DND-41 (cell line): ENCODE results near the gene PI16.
A peak's percentile ranks its signal among the peaks of the same experiment; 100 is the strongest.

Source experiments
- ATAC-seq: fragments of 200-7000 bp; cut with Tn5 transposase; 3 replicates; pipeline ENCODE4 v1.9.1; 2021; ENCODE audit warnings: low read depth; ENCODE audit not compliant: insufficient read depth
- DNase-seq: peaks from one replicate; pipeline ENCODE4 v3.0.0-alpha.2; 2020
- H2AFZ ChIP-seq: 2 replicates; pipeline ENCODE4 v1.6.0; 2012; ENCODE audit warnings: low read depth, low read length
- H3K27ac ChIP-seq: 2 replicates; pipeline ENCODE4 v1.5.1; 2012; ENCODE audit warnings: low read length, inconsistent platforms
- H3K27me3 ChIP-seq: fragments of 200-600 bp; sonication (generic); 2 replicates; pipeline ENCODE4 v1.6.0; 2012; ENCODE audit warnings: low read length, mild to moderate bottlenecking, inconsistent platforms; ENCODE audit not compliant: insufficient read depth, poor library complexity
- H3K36me3 ChIP-seq: 2 replicates; pipeline ENCODE4 v1.5.1; 2012; ENCODE audit warnings: low read length, inconsistent platforms; ENCODE audit not compliant: insufficient read depth
- H3K4me1 ChIP-seq: 2 replicates; pipeline ENCODE4 v1.5.1; 2012; ENCODE audit warnings: mild to moderate bottlenecking, low read length; ENCODE audit not compliant: insufficient read depth
- H3K4me2 ChIP-seq: 2 replicates; pipeline ENCODE4 v1.6.0; 2012; ENCODE audit warnings: mild to moderate bottlenecking, moderate library complexity, low read length, inconsistent platforms; ENCODE audit not compliant: insufficient read depth
- H3K4me3 ChIP-seq, 2 experiments: fragments of 200-600 bp in 1 of 2; shearing (Covaris generic) in 1 of 2; 2 replicates each; pipeline ENCODE4 v1.5.1; 2012 to 2016; ENCODE audit warnings: inconsistent platforms in 2 of 2, low read length in 2 of 2, mild to moderate bottlenecking in 2 of 2, low read depth in 1 of 2, moderate library complexity in 1 of 2
- H3K79me2 ChIP-seq: 2 replicates; pipeline ENCODE4 v1.6.0; 2012; ENCODE audit warnings: low read length, inconsistent platforms; ENCODE audit not compliant: insufficient read depth
- H3K9ac ChIP-seq: 2 replicates; pipeline ENCODE4 v1.6.0; 2012; ENCODE audit warnings: low read depth, mild to moderate bottlenecking, inconsistent platforms, low read length, moderate library complexity
- H3K9me3 ChIP-seq: 2 replicates; pipeline ENCODE4 v1.5.1; 2012; ENCODE audit warnings: low read length, moderate library complexity, mild to moderate bottlenecking, inconsistent platforms; ENCODE audit not compliant: insufficient read depth, severe bottlenecking
- H4K20me1 ChIP-seq: 2 replicates; pipeline ENCODE4 v1.6.0; 2012; ENCODE audit warnings: low read length; ENCODE audit not compliant: insufficient read depth
- EZH2 ChIP-seq: IDR thresholded peaks from 3 replicates; pipeline ENCODE4 v1.6.1; 2012; ENCODE audit warnings: borderline replicate concordance, low read depth, mild to moderate bottlenecking, moderate library complexity, low read length, inconsistent platforms; ENCODE audit not compliant: severe bottlenecking
- TF ChIP-seq, protein P1 (sequence below): IDR thresholded peaks from 2 replicates; pipeline ENCODE4 v1.5.1; 2012; ENCODE audit warnings: borderline replicate concordance, low read length, moderate library complexity, mild to moderate bottlenecking; ENCODE audit not compliant: poor library complexity, severe bottlenecking; ENCODE audit errors: extremely low read depth

The PI16 gene

GRCh38 chr6:36949636-36950035 is 4.9 kb upstream of the PI16 start:
- Histone ChIP-seq H3K36me3 (no peaks in the 10 kb centered on the region), H3K9me3 (no peaks in the 10 kb centered on the region), H4K20me1 (no peaks in the 10 kb centered on the region), H3K27me3 (no peaks in the 10 kb centered on the region), H3K4me2 (no peak overlapping the region), H3K4me1 (peaks cover 27% of the 10 kb centered on the region), H3K79me2 (no peaks in the 10 kb centered on the region), H3K27ac (no peak overlapping the region), H3K9ac (no peak overlapping the region), H3K4me3 (no peak overlapping the region), H2AFZ (no peak overlapping the region)
- ATAC-seq = no peak
- TF ChIP-seq, protein P1, sequence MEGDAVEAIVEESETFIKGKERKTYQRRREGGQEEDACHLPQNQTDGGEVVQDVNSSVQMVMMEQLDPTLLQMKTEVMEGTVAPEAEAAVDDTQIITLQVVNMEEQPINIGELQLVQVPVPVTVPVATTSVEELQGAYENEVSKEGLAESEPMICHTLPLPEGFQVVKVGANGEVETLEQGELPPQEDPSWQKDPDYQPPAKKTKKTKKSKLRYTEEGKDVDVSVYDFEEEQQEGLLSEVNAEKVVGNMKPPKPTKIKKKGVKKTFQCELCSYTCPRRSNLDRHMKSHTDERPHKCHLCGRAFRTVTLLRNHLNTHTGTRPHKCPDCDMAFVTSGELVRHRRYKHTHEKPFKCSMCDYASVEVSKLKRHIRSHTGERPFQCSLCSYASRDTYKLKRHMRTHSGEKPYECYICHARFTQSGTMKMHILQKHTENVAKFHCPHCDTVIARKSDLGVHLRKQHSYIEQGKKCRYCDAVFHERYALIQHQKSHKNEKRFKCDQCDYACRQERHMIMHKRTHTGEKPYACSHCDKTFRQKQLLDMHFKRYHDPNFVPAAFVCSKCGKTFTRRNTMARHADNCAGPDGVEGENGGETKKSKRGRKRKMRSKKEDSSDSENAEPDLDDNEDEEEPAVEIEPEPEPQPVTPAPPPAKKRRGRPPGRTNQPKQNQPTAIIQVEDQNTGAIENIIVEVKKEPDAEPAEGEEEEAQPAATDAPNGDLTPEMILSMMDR = no peak
- TF ChIP-seq EZH2 = no peak
- no peak for DNase-seq

DNA sequence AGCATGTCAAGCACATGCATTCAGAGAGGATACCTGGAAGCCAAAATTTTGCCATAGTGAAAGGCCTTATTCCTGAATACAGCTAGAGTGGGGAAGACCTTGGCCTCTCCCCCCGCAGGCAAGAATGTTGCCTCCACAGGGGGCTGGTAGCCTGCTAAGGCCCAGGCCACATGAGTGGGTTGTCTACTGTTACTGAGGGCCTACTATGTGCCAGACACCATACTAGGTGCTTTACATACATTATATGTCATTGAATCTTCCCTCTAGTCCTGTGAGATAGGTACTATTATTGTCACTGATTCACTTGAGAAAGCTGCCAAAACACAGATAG is 642 bp upstream of the PI16 start:
- Histone ChIP-seq H3K4me3 (no peak overlapping the region), H3K9ac (no peak overlapping the region), H3K36me3 (no peaks in the 10 kb centered on the region), H2AFZ (no peak overlapping the region), H3K27me3 (no peaks in the 10 kb centered on the region), H3K4me2 (no peak overlapping the region), H3K79me2 (no peaks in the 10 kb centered on the region), H4K20me1 (no peaks in the 10 kb centered on the region), H3K27ac (no peak overlapping the region), H3K4me1 (peaks cover 9% of the 10 kb centered on the region), H3K9me3 (no peaks in the 10 kb centered on the region)
- no peak for DNase-seq
- ATAC-seq = no peak
- TF ChIP-seq EZH2 = no peak
- TF ChIP-seq, protein P1 = no peak

DNA sequence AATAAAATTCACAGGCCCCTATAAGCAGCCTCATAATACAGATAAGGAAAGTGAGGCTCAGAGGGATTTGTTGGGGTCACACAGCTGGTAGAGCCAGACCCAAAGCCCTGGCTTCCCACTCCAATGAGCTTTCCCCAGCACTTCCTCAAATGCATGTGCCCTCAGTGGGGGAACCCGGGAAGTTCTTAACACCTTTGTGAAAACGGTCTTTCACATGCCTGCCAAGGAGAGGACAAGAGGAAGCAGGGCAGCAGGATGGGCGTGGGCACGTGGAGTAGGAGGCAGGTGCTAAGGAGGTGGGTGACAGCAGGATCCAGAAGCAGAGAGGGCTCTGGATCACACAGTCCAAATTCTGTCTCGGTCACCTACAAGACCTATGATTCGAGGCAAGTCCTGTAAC is 598 bp downstream of the PI16 start:
- Histone ChIP-seq H3K9me3 (no peaks in the 10 kb centered on the region), H3K36me3 (no peaks in the 10 kb centered on the region), H3K79me2 (no peaks in the 10 kb centered on the region), H3K27me3 (no peaks in the 10 kb centered on the region), H3K4me3 (no peak overlapping the region), H3K4me1 (peaks cover 9% of the 10 kb centered on the region), H3K9ac (no peak overlapping the region), H2AFZ (no peak overlapping the region), H4K20me1 (no peaks in the 10 kb centered on the region), H3K4me2 (no peak overlapping the region), H3K27ac (no peak overlapping the region)
- no peak for DNase-seq
- ATAC-seq = no peak
- TF ChIP-seq EZH2 = no peak
- TF ChIP-seq, protein P1 = no peak

DNA sequence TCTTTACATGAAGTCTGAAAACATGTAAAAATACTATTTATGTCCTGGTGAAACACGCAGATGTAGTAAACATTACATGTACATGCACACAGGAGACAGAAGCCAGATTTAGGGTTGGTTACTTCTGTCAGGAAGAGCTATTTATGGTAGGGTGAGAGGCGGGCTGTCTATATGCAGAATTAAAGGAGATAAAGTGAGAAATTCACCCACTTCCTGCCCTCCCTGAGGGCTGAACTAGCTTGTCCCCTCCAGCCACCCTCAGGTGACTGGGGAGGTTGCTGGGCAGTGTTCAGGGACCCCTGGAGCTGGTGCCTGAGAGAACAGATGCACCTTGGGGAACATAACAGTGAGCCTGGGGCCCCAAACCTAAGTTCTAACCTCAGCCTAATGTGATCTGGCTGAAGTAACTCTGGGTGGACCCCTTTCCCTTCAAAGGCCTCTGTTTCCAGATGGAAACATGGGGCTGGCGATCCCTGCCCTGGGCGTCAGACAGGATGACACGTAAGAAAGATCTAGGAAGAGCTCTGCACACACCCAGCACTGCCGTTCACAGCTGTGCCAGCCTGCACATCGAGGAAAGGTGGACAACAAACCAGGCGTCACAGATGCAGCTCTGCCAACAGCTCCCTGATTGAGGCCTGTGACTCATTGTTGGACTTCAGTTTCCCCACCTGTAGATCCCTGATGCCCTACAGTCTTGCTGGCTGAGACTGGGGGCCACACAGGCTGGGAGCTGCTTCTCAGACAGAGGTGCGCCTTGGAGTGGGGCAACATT is 1.3 kb downstream of the PI16 start:
- DNase-seq (no peak), ATAC-seq (peak; percentile 47; the same call in 2 of the 3 replicates)
- no peaks in the 10 kb centered on the region for H4K20me1 ChIP-seq
- no peak overlapping the region for H3K27ac ChIP-seq
- TF ChIP-seq EZH2 = no peak
- TF ChIP-seq, protein P1 = no peak
- H3K27me3 ChIP-seq = no peaks in the 10 kb centered on the region
- no peak overlapping the region for H3K9ac ChIP-seq
- no peaks in the 10 kb centered on the region for H3K36me3 ChIP-seq
- H3K4me1 ChIP-seq = peaks cover 9% of the 10 kb centered on the region
- H3K4me2 ChIP-seq = no peak overlapping the region
- no peak overlapping the region for H2AFZ ChIP-seq
- H3K4me3 ChIP-seq = no peak overlapping the region
- no peaks in the 10 kb centered on the region for H3K9me3 ChIP-seq
- no peaks in the 10 kb centered on the region for H3K79me2 ChIP-seq
